Suprapubic skin (tissue), 3 donors: ENCODE data around the gene TDP1.

Experiments
- CTCF ChIP-seq, 2 donors: fragments of 200-600 bp in 1 of 2; fragments of 450-650 bp in 1 of 2; sonication (generic) in 1 of 2; IDR thresholded peaks; one replicate each; pipeline ENCODE4 v1.5.1; 2016 to 2019; ENCODE audit warnings: antibody characterized with exemption in 2 of 2, mild to moderate bottlenecking in 1 of 2, moderate library complexity in 1 of 2
- POLR2A ChIP-seq, 2 donors: fragments of 450-650 bp; IDR thresholded peaks; one replicate each; pipeline ENCODE4 v1.6.1; 2017; ENCODE audit warnings: antibody characterized with exemption in 2 of 2, mild to moderate bottlenecking in 2 of 2, moderate library complexity in 2 of 2

- TF ChIP-seq CTCF (IDR thresholded peaks at IDR 0.05), result no peak
- TF ChIP-seq POLR2A (IDR thresholded peaks at IDR 0.05), result no peak
Measured at GRCh38 chr14:90003526-90004307, 48.0 kb downstream of the TDP1 start.
